Loucy (cell line): Measurements from ENCODE around the gene ADPRM.

ENCODE experiments used
- EZH2phosphoT487 ChIP-seq: fragments of 200-600 bp; IDR thresholded peaks from 2 replicates; pipeline ENCODE4 v1.6.1; 2018; ENCODE audit warnings: antibody characterized with exemption, mild to moderate bottlenecking, moderate library complexity, borderline replicate concordance
- TF ChIP-seq, protein P1 (sequence below): fragments of 200-600 bp; sonication (generic); conservative IDR thresholded peaks from 2 replicates; pipeline ENCODE4 v1.5.1; 2014; ENCODE audit warnings: mild to moderate bottlenecking, antibody characterized with exemption, low read length

DNA sequence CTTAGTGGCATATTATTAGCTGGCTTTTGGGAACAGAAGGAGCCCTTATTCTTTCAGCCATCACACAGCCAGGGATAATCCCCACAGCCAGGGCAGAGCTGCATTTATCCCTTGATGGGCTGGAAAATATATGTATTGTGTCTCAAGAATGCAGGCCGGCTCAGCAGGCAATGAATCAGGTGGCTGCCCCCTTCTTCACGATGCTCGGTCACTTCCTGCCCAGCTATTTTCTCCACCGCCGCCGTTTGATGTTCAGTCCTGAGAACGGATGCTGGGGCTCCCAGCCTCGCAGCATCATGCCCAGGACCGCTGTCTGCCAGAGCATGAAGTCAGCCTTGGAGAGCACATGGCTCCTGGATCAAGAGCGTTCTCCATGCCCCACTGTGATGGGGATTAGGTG, 36.0 kb upstream of the ADPRM start:
- TF ChIP-seq, protein P1, sequence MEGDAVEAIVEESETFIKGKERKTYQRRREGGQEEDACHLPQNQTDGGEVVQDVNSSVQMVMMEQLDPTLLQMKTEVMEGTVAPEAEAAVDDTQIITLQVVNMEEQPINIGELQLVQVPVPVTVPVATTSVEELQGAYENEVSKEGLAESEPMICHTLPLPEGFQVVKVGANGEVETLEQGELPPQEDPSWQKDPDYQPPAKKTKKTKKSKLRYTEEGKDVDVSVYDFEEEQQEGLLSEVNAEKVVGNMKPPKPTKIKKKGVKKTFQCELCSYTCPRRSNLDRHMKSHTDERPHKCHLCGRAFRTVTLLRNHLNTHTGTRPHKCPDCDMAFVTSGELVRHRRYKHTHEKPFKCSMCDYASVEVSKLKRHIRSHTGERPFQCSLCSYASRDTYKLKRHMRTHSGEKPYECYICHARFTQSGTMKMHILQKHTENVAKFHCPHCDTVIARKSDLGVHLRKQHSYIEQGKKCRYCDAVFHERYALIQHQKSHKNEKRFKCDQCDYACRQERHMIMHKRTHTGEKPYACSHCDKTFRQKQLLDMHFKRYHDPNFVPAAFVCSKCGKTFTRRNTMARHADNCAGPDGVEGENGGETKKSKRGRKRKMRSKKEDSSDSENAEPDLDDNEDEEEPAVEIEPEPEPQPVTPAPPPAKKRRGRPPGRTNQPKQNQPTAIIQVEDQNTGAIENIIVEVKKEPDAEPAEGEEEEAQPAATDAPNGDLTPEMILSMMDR: no peak
- TF ChIP-seq EZH2phosphoT487: no peak
